BLaER1 treated with 17β-estradiol and CSF1 and Interleukin-3, amounts not matched to agents 10 nM and 100 nM (cell line): Measurements from ENCODE around the gene PLXNC1.
A peak's percentile ranks its signal among the peaks of the same experiment; 100 is the strongest.
"Not testable (repeated sequence)": the region's sequence is repeated elsewhere in the genome, so short reads cannot be mapped to it uniquely, and the experiment has no call there.

Source experiments
- H3K27ac ChIP-seq, 11 experiments: shearing (Covaris generic); formaldehyde crosslinking; 2 replicates each; pipeline ENCODE4 v1.8.1; 2022
- H3K27me3 ChIP-seq, 11 experiments: shearing (Covaris generic); formaldehyde crosslinking; 2 replicates each; pipeline ENCODE4 v1.8.1; 2022
- H3K36me3 ChIP-seq, 11 experiments: shearing (Covaris generic); formaldehyde crosslinking; 2 replicates each; pipeline ENCODE4 v1.8.1; 2022
- H3K4me1 ChIP-seq, 10 experiments: shearing (Covaris generic); formaldehyde crosslinking; 2 replicates each; pipeline ENCODE4 v1.8.1; 2022
- H3K4me2 ChIP-seq, 11 experiments: shearing (Covaris generic); formaldehyde crosslinking; 2 replicates each; pipeline ENCODE4 v1.8.1; 2022
- H3K4me3 ChIP-seq, 10 experiments: shearing (Covaris generic); formaldehyde crosslinking; 2 replicates each; pipeline ENCODE4 v1.8.1; 2022
- H3K9ac ChIP-seq, 11 experiments: shearing (Covaris generic); formaldehyde crosslinking; 2 replicates each; pipeline ENCODE4 v1.8.1; 2022
- H3K9me3 ChIP-seq, 11 experiments: shearing (Covaris generic); formaldehyde crosslinking; replicated peaks in 1 of 11; 2 replicates each; pipeline ENCODE4 v1.8.1; 2022
- H4K20me1 ChIP-seq, 11 experiments: shearing (Covaris generic); formaldehyde crosslinking; 2 replicates each; pipeline ENCODE4 v1.8.1; 2022
- Cebpa-rat ChIP-seq, 11 experiments: shearing (Covaris generic); IDR thresholded peaks; 2 replicates each; pipeline ENCODE4 v1.8.1; 2022

Gene PLXNC1

DNA sequence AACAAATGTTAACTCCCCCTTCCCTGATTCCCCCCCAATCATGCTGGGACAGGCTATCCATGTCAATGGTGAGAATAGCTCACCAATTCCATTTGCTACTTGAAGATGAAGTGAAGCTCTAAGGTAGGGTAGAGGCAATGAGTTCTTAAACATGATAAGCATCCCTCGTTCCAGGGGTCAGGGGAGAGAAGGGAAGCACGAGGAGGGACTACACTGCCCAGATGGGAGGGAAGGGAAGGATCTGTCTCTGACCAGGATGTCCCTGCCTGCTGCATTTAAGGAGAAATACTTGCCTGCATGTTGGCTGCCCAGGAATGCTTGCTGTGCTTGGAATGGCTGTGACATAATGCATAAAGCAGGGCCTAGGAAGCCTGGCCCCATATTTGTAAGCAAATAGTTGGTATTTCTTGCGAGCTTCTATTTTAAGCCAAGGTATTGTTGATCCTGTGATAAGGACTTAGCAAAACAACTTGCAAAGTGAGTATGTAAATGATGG is 156.2 kb downstream of the PLXNC1 start:
- Histone ChIP-seq H3K9ac (no peak overlapping the region), H3K27me3 (no peaks in the 10 kb centered on the region), H3K4me3 (no peak overlapping the region), H3K9me3 (peaks cover 1 to 11% (median 4%) of the 10 kb centered on the region in 11 experiments; a peak in 18 of 22 replicates), H3K27ac (no peak overlapping the region), H4K20me1 (no peaks in the 10 kb centered on the region), H3K4me2 (no peak overlapping the region), H3K4me1 (peaks cover 0 to 10% (median 0%) of the 10 kb centered on the region in 10 experiments; a peak in 4 of 20 replicates), H3K36me3 (peaks cover 60 to 99% (median 83%) of the 10 kb centered on the region in 11 experiments)
- TF ChIP-seq Cebpa-rat (IDR thresholded peaks at IDR 0.05), result no peak

DNA sequence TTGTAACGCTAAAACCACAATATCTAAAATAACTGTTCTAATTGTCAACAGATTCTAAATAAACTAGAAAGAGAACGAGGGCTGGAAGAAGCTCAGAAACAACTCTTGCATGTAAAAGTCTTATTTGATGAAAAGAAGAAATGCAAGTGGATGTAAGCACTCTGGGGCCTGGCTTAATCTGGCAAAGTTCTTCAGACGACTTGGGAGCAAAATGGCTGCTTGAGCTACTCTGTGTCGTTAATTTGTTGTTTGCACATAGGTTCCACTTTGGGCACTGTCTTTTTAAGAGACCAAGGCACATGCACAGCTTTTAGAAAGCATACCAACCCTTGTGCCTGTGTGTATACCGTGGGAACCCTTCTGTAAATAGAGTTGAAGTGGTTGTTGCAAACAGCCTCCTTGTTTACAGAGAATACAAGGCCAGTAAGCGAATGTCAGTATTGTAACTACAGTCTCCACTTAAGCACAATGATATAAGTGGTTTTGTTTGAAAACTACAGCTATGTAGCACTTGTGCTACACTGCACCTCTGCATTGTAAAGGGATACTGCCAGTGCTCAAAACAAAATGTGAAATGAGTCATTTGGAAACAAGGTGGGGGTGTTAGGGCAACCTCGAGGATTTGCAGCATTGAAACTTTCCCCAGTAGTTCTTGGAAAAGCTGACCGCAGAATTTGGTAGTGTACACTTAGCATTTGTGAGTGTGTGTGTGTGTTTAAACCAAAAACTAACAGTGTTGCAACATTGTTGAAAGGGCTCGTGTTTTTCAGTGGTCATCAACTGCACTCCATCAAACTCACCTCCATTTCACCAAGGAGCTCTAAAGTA is 157.0 kb downstream of the PLXNC1 start:
- Histone ChIP-seq H3K4me2 (no peak overlapping the region), H3K4me1 (peaks cover 0 to 13% (median 0%) of the 10 kb centered on the region in 10 experiments; a peak in 4 of 20 replicates), H4K20me1 (no peaks in the 10 kb centered on the region), H3K9ac (no peak overlapping the region), H3K27ac (no peak overlapping the region), H3K36me3 (peaks cover 53 to 99% (median 78%) of the 10 kb centered on the region in 11 experiments), H3K27me3 (no peaks in the 10 kb centered on the region), H3K4me3 (no peak overlapping the region), H3K9me3 (peaks cover 0 to 4% (median 0%) of the 10 kb centered on the region in 11 experiments; a peak in 4 of 22 replicates)
- no peak for TF ChIP-seq Cebpa-rat (IDR thresholded peaks at IDR 0.05)

DNA sequence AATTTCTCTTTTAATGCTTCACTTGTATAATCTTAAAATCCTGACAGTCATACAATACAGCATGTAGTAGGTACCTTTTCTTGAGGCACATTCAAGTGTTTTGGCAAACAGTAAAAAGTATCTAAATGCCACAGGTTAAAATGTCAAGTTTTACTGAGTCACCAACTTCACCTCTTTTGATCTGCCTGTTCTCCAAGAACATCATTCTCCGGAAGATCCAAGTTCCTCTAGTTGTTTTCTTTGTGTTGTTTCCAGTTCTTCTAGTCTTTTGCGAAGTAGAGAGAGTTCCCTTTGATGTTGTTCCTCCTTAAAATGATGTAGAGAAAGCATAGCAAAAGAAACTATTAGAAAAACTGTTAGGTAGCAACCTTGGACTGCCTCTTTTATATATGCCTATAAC is 160.2 kb downstream of the PLXNC1 start:
- Histone ChIP-seq H3K4me3 (no peak overlapping the region), H3K4me2 (no peak overlapping the region), H3K36me3 (peaks cover 33 to 94% (median 74%) of the 10 kb centered on the region in 11 experiments), H3K27me3 (no peaks in the 10 kb centered on the region), H3K4me1 (peaks cover 0 to 13% (median 0%) of the 10 kb centered on the region in 10 experiments; a peak in 4 of 20 replicates), H3K9me3 (no peaks in the 10 kb centered on the region), H3K9ac (no peak overlapping the region), H3K27ac (no peak overlapping the region), H4K20me1 (no peaks in the 10 kb centered on the region)
- TF ChIP-seq Cebpa-rat (IDR thresholded peaks at IDR 0.05), result no peak

DNA sequence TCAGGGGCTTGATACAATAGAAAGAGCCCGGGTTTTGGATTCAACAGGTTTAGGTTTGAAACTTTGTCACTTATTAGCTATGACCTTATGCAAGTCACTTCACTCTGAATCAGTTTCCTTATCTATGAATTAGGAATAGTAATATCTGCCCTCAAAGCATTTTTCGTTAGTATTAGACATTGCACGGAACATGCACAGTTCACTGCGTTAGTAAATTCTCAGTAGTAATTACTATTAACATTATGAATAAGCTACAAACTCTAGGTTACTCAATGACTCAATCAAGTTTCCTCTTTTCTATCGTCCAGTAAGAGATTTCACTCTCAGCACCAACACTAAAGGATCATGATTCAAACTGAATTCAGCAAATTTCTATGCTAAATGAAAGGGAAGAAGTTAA is 161.0 kb downstream of the PLXNC1 start:
- H3K4me2 ChIP-seq, result no peak overlapping the region
- H3K27me3 ChIP-seq, result no peaks in the 10 kb centered on the region
- no peak overlapping the region for H3K9ac ChIP-seq
- no peaks in the 10 kb centered on the region for H3K9me3 ChIP-seq
- TF ChIP-seq Cebpa-rat (IDR thresholded peaks at IDR 0.05), result no peak
- no peak overlapping the region for H3K27ac ChIP-seq
- H4K20me1 ChIP-seq, result no peaks in the 10 kb centered on the region
- H3K4me1 ChIP-seq, result peaks cover 0 to 13% (median 0%) of the 10 kb centered on the region in 10 experiments; a peak in 4 of 20 replicates
- no peak overlapping the region for H3K4me3 ChIP-seq
- H3K36me3 ChIP-seq, result peaks cover 27 to 86% (median 67%) of the 10 kb centered on the region in 11 experiments

DNA sequence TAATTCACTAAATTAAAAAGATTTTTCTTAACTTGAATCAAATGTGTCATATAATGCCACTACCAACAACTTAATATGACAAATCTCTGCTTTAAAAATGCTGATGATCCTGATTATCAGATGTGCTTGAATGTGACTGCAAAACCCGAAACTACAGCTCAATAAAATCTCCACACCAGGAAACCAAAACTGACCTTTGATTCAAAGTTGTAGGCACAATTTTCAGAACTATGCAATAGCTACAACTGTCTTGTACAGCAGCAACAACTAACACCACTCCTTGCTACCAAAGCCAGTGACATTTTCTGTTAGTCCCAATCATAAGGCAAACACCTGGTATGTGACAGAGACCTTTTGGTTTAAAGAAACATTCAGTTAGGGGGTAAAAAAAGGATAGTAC is 164.0 kb downstream of the PLXNC1 start:
- peaks cover 8 to 11% (median 10%) of the 10 kb centered on the region in 11 experiments for H3K9me3 ChIP-seq
- H4K20me1 ChIP-seq, result no peaks in the 10 kb centered on the region
- no peak overlapping the region for H3K4me2 ChIP-seq
- peaks cover 0 to 13% (median 0%) of the 10 kb centered on the region in 10 experiments; a peak in 4 of 20 replicates for H3K4me1 ChIP-seq
- H3K9ac ChIP-seq, result no peak overlapping the region
- no peaks in the 10 kb centered on the region for H3K27me3 ChIP-seq
- no peak overlapping the region for H3K4me3 ChIP-seq
- H3K36me3 ChIP-seq, result peaks cover under 1 to 56% (median 37%) of the 10 kb centered on the region in 11 experiments; a peak in 19 of 22 replicates
- TF ChIP-seq Cebpa-rat (IDR thresholded peaks at IDR 0.05), result no peak
- no peak overlapping the region for H3K27ac ChIP-seq

GRCh38 chr12:94316600-94316999 is 168.2 kb downstream of the PLXNC1 start:
- not testable (repeated sequence) for H3K27me3 ChIP-seq, H3K27ac ChIP-seq, H3K4me3 ChIP-seq, H4K20me1 ChIP-seq, H3K9ac ChIP-seq, H3K4me2 ChIP-seq, H3K4me1 ChIP-seq
- Histone ChIP-seq H3K9me3 (peaks cover 51 to 54% (median 53%) of the 10 kb centered on the region in 11 experiments), H3K36me3 (peaks cover 15 to 40% (median 32%) of the 10 kb centered on the region in 11 experiments)

DNA sequence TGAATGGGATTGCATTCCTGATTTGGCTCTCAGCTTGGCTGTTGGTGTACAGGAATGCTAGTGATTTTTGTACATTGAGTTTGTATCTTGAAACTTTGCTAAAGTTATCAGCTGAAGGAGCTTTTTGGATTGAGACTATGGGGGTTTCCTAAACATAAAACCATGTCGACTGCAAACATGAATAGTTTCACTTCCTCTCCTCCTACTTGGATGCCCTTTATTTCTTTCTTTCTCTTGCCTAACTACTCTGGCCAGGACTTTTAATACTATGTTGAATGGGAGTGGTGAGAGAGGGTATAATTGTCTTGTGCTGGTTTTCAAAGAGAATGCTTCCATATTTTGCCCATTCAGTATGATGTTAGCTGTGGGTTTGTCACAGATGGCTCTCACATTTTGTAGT is 169.8 kb downstream of the PLXNC1 start:
- H3K4me1 ChIP-seq, result peaks cover 0 to 7% (median 0%) of the 10 kb centered on the region in 10 experiments; a peak in 1 of 20 replicates
- peaks cover 31 to 48% (median 38%) of the 10 kb centered on the region in 11 experiments for H3K36me3 ChIP-seq
- H3K4me2 ChIP-seq, result no peak overlapping the region
- no peak overlapping the region for H3K9ac ChIP-seq
- no peak overlapping the region for H3K27ac ChIP-seq
- H3K27me3 ChIP-seq, result no peaks in the 10 kb centered on the region
- no peak for TF ChIP-seq Cebpa-rat (IDR thresholded peaks at IDR 0.05)
- H3K9me3 ChIP-seq, result peaks cover 66 to 69% (median 68%) of the 10 kb centered on the region in 11 experiments
- no peaks in the 10 kb centered on the region for H4K20me1 ChIP-seq
- H3K4me3 ChIP-seq, result no peak overlapping the region

- TF ChIP-seq Cebpa-rat (IDR thresholded peaks at IDR 0.05), result no peak
- H3K4me1 ChIP-seq, result peaks cover 0 to 7% (median 0%) of the 10 kb centered on the region in 10 experiments; a peak in 1 of 20 replicates
- no peak overlapping the region for H3K9ac ChIP-seq
- H3K27me3 ChIP-seq, result no peaks in the 10 kb centered on the region
- no peak overlapping the region for H3K4me3 ChIP-seq
- no peaks in the 10 kb centered on the region for H4K20me1 ChIP-seq
- peaks cover 39 to 63% (median 50%) of the 10 kb centered on the region in 11 experiments for H3K36me3 ChIP-seq
- H3K9me3 ChIP-seq, result peaks cover 72 to 78% (median 74%) of the 10 kb centered on the region in 11 experiments
- H3K4me2 ChIP-seq, result no peak overlapping the region
- no peak overlapping the region for H3K27ac ChIP-seq
Measured at GRCh38 chr12:94320109-94320508, 171.7 kb downstream of the PLXNC1 start.

DNA sequence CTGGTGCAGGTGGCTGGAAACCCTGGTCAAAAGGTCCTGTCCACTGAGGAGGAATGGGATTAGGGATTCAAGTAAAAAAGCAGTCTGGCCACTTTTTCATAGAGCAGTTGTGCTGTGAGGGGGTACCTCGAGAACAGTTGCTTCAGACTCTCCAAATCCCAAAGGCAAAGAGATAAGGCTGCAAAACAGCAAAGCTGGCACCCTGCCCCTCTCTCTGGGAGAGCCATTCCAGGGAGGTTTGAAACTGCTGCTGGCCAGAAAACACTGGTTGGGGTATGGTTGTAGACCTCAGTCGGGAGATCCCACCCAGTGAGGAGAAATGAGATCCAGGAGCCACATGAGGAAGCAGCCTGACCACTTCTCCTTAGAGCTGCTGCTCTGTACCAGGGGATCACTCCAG is 174.0 kb downstream of the PLXNC1 start:
- TF ChIP-seq Cebpa-rat (IDR thresholded peaks at IDR 0.05), result no peak
- no peak overlapping the region for H3K27ac ChIP-seq
- no peak overlapping the region for H3K4me2 ChIP-seq
- 0 out of 20 replicates have a peak overlapping the region, but pooled peaks of 2 of the 10 experiments have one; percentile 3 to 24 for H3K4me3 ChIP-seq
- H3K9me3 ChIP-seq, result peaks cover 62 to 69% (median 65%) of the 10 kb centered on the region in 11 experiments
- peaks cover 50 to 82% (median 68%) of the 10 kb centered on the region in 11 experiments for H3K36me3 ChIP-seq
- H3K4me1 ChIP-seq, result peaks cover 0 to 7% (median 0%) of the 10 kb centered on the region in 10 experiments; a peak in 1 of 20 replicates
- no peaks in the 10 kb centered on the region for H3K27me3 ChIP-seq
- no peak overlapping the region for H3K9ac ChIP-seq
- H4K20me1 ChIP-seq, result no peaks in the 10 kb centered on the region
